ENCODE measurements around the gene CCDC167. TPM values are rescaled to one million over a fixed set of nuclear protein-coding genes. Genes with fewer than 3 reads are reported as not detected.

Gene CCDC167
- total and polyA plus RNA-seq, 10 of the 15 experiments (the other 5 are each of a cell fraction or from before 2014, with no cell fraction given), result 74.9 to 380 (median 137) TPM

GRCh38 chr6:37483917-37484785 is 15.5 kb downstream of the CCDC167 start:
- no peak for DNase-seq (ENCODE audit: low read depth, low spot score)
- no TSS peak for BruUV-seq (replicated peaks)
- in situ Hi-C loops (cut with MboI) (loop anchor here (5.0 kb wide), 1 partner anchor 208 kb away; no protein-coding TSS in a partner anchor), intact Hi-C loops (cut with micrococcal nuclease; ENCODE audit: unreplicated experiment) (loop anchor here (1.0 to 5.0 kb wide), 3 partner anchors 53 to 208 kb away; no protein-coding TSS in a partner anchor)
- ChIA-PET RAD21 (ENCODE audit: unreplicated experiment) (interaction anchor here (0.7 to 2.1 kb wide), 6 partner anchors 54 to 83 kb away, joined by 3 to 20 read pairs (median 5); no protein-coding TSS in a partner anchor), POLR2A (interaction anchor here (0.7 to 0.8 kb wide), 2 partner anchors 24 to 79 kb away, joined by 3 read pairs; no protein-coding TSS in a partner anchor), CTCF (interaction anchor here (0.6 to 5.6 kb wide), 19 partner anchors 10 to 208 kb away, joined by 3 to 33 read pairs (median 4); no protein-coding TSS in a partner anchor), SMC1A (ENCODE audit: uncharacterized antibody, unreplicated experiment) (interaction anchor here (0.7 to 1.7 kb wide), 6 partner anchors 33 to 81 kb away, joined by 3 to 15 read pairs (median 6); no protein-coding TSS in a partner anchor)
- Histone ChIP-seq H3K4me1 (ENCODE audit: control insufficient read depth, insufficient read depth, low read length) (peaks cover 7% of the 10 kb centered on the region; the same call in 1 of the 2 replicates), H3K4me3 (no peak overlapping the region), H3K79me2 (ENCODE audit: control insufficient read depth, insufficient read depth, low read length) (no peaks in the 10 kb centered on the region; the same call in 1 of the 2 replicates), H3K9ac (ENCODE audit: control insufficient read depth, insufficient read depth, low read length) (no peak overlapping the region), H3K4me2 (ENCODE audit: control insufficient read depth, insufficient read depth) (no peak overlapping the region), H3K27ac (ENCODE audit: control insufficient read depth, insufficient read depth) (no peak overlapping the region), H4K20me1 (ENCODE audit: control insufficient read depth, insufficient read depth) (no peaks in the 10 kb centered on the region), H3K9me3 (replicated peaks; ENCODE audit: control insufficient read depth, insufficient read depth, low read length) (no peaks in the 10 kb centered on the region), H2AFZ (ENCODE audit: control insufficient read depth, low read depth, low read length) (no peak overlapping the region), H3K36me3 (ENCODE audit: control insufficient read depth in 2 of 2, insufficient read depth in 2 of 2, low read length in 1 of 2) (peaks cover 26 to 40% of the 10 kb centered on the region in 2 experiments), H3K27me3 (replicated peaks in 1 of 2; ENCODE audit: control insufficient read depth in 2 of 2, insufficient read depth in 2 of 2, low read length in 1 of 2) (no peaks in the 10 kb centered on the region)
- peak; percentile 76 for FAIRE-seq
- TF ChIP-seq RAD21 (IDR thresholded peaks at IDR 0.05; ENCODE audit: insufficient read depth, low read depth, low read length) (peak; percentile 97), BACH1 (IDR thresholded peaks at IDR 0.05; ENCODE audit: borderline replicate concordance) (0 out of 2 replicates have a peak, but pooled peaks have one; percentile 24), SMC3 (IDR thresholded peaks at IDR 0.05; ENCODE audit: borderline replicate concordance, low read length) (peak; percentile 90), ATF2 (IDR thresholded peaks at IDR 0.05; ENCODE audit: low read length) (no peak), NR2C1 (IDR thresholded peaks at IDR 0.05) (no peak), RB1 (IDR thresholded peaks at IDR 0.05; ENCODE audit: borderline replicate concordance) (peak; percentile 31; the same call in 1 of the 2 replicates), HDGF (IDR thresholded peaks at IDR 0.05) (no peak), NBN (IDR thresholded peaks at IDR 0.05) (no peak), ZNF24 (IDR thresholded peaks at IDR 0.05) (no peak), CTCF (IDR thresholded peaks at IDR 0.05 in 2 of 3, conservative IDR thresholded peaks at IDR 0.05 in 1 of 3; ENCODE audit: control insufficient read depth in 2 of 3, extremely low read depth in 1 of 3, insufficient read depth in 1 of 3, low read depth in 3 of 3, low read length in 3 of 3) (peak; percentile 85 to 97 (median 96); a peak in 5 of 6 replicates), ZBTB33 (IDR thresholded peaks at IDR 0.05) (0 out of 2 replicates have a peak, but pooled peaks have one; percentile 22), YY1 (IDR thresholded peaks at IDR 0.05; ENCODE audit: low read depth, low read length) (peak; percentile 66; the same call in 1 of the 2 replicates)
- WGBS (ENCODE audit: insufficient coverage, insufficient replicate concordance, low lambda C conversion rate, missing lambda C conversion rate), result 46% methylated on average over 19 of the region's 20 CpGs
- peak; percentile 93 for ATAC-seq
